Gastrocnemius medialis (tissue), 4 donors: Measurements from ENCODE around the gene CALML5.

Experiments
- POLR2A ChIP-seq, 2 donors: fragments of 450-650 bp; IDR thresholded peaks; one replicate each; pipeline ENCODE4 v1.6.1; 2017; ENCODE audit warnings: antibody characterized with exemption in 2 of 2, mild to moderate bottlenecking in 2 of 2, moderate library complexity in 2 of 2
- TF ChIP-seq, protein P1 (sequence below), 5 experiments: fragments of 450-650 bp in 3 of 5; fragments of 200-600 bp in 2 of 5; sonication (generic) in 2 of 5; IDR thresholded peaks in 4 of 5; conservative IDR thresholded peaks in 1 of 5; 1 replicate in 4 of 5; 2 replicates in 1 of 5; pipeline ENCODE4 v1.5.1; 2016 to 2019; ENCODE audit warnings: antibody characterized with exemption in 5 of 5, mild to moderate bottlenecking in 3 of 5, moderate library complexity in 3 of 5

- TF ChIP-seq, protein P1, sequence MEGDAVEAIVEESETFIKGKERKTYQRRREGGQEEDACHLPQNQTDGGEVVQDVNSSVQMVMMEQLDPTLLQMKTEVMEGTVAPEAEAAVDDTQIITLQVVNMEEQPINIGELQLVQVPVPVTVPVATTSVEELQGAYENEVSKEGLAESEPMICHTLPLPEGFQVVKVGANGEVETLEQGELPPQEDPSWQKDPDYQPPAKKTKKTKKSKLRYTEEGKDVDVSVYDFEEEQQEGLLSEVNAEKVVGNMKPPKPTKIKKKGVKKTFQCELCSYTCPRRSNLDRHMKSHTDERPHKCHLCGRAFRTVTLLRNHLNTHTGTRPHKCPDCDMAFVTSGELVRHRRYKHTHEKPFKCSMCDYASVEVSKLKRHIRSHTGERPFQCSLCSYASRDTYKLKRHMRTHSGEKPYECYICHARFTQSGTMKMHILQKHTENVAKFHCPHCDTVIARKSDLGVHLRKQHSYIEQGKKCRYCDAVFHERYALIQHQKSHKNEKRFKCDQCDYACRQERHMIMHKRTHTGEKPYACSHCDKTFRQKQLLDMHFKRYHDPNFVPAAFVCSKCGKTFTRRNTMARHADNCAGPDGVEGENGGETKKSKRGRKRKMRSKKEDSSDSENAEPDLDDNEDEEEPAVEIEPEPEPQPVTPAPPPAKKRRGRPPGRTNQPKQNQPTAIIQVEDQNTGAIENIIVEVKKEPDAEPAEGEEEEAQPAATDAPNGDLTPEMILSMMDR (IDR thresholded peaks at IDR 0.05 in 4 of 5, conservative IDR thresholded peaks at IDR 0.05 in 1 of 5) = no peak
- no peak for TF ChIP-seq POLR2A (IDR thresholded peaks at IDR 0.05)
Observed at GRCh38 chr10:5456563-5456962, 42.8 kb downstream of the CALML5 start.
